Measurements from ENCODE around the gene CFAP58.
A peak's percentile ranks its signal among the peaks of the same experiment; 100 is the strongest.

CFAP58 gene

DNA sequence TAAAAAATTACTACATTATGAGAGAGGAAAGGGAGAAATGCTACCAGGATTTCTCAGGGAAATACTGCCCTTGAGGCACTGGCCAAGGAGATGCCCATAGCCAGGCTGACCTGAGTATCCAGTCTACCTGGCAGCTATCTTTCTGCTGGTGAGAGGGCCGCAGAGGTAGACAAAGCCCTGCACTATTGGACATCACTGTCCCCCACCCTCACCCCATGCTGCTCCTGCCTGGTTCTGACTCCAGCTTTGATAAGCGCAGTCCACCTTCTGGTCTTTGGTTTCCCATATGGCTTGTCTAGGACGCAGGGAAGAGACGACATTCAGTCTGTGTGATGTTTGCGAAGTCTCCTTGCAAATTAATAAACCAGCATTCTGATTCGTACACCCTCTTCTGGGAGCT is 19.1 kb upstream of the CFAP58 start:
- DNase-seq (ENCODE audit: low read depth), result no peak

DNA sequence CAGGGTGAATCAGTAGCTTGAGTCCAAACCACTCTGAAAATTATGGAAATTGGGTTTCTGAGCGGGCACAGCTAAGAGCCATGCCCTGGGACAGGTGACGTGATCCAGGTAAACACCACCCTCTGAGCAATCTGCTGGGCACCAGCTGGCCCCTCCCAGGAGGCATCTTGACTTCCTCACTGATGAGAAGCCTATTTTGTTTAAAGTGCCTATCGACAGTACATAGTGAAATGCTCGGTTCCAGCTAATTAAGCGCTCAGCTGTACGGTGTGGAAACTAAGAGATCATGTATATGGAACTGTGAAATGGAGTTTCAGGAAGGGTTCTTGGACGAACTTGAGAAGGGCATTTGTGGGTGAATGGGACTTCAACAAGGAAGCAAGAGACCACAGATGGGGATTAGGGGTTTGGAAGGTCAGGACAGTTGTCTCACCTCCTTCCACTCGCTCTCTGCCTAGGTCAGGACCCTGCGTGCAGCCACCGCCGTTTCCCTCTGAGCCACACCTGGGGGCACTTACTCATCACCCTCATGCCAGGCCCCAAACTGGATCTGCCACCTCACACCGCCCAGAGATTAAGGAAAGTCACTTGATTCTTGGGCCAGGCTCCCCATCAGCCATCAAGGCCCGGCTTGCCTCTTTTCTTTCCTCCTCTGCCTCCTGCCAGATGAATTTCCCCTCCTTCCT is 18.5 kb upstream of the CFAP58 start:
- DNase-seq (ENCODE audit: low read depth), result no peak

DNA sequence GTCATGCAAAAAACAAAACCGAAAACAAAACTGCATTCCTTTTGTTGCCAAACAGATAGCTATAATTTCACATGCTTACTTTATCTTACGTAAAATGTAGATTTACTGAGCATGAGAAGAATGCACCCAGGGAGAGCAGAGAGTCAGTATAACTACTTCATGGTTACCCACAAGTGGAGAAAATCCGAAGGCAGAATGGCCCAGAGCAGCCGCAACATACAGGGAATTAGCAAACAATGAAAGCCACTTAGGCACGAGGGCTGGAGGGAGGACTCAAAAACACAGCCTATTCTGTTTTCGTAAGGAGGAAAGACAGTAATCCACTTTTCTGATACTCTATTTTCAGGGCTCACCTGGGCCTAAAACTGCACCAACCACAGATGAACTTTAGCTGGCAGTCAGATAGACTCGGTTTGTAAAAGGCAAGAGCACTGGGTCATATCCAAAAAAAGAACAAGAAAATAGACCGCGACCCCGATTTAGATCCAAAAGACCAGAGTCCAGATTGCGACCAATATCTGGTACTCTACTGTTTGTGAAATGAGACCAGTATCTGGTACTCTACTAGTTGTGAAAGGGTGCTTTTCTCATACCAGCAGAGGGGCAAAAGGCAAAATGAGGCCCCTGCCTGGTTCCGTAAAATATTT is 16.7 kb upstream of the CFAP58 start:
- DNase-seq (ENCODE audit: low read depth), result no peak

DNA sequence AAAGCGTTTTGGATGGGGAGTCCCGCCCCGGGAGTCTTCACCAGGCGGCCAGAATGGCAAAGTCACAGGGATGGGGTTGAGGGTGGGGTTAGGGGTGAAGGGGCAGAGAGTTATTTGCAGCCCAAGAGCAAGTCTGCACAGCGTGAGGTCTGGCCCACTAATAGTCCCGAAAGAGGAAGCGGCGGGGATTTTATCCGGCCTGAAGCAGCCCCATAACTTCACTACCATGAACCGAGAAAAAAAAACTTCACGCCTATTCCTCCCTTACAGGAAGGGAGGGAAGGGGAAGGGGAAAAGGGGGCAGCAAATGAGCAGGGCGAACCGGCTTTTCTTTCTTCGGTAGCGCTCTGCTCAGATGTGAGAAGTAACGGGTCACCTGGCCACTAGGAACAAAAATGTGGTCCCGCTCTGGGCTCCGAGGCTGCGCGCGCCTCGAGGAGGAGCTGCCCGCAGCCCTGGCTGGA is 16.1 kb upstream of the CFAP58 start:
- DNase-seq (ENCODE audit: low read depth), result no peak

DNA sequence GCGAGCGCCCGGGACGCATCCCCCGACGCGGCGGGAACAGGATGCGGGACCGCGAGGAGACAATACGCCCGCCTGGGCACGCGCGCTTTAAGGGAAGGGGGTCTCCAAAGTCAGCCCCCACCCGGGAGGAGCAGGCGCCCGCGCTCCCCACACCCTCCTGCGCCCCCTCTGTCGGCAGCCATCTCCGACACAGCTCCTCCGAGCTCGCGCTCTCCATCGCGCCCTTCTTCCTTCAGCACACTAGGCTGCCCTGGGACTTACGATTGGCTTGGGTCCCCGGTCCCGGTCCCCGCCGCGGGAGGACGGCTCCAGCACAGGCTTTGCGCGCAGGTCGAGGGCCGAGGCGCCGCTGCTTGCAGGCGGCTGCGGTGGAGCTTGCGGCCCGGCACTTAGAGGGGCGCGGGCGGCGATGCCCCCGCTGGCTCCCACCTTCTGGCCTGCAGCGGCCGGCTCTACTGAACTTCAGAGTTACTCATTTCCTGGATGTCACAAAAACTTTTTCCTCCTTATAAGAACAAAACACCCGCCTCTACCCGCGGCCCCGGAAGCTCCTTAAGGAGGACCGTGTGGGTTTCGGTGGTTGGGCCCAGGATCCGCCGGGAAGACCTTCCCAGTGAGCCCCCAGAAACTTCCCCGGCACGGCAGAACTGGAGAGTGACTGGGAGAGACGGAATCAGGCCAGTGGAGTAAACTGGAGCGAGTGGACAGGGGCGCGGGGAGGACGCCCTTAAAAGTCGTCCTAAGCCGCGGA is 15.5 kb upstream of the CFAP58 start, which contains the start of gene ITPRIP:
TSS of gene ITPRIP (minus strand) at position 481 of the 751 bp plus-strand sequence. CDS start 22,414 bp downstream, outside the sequence.
- DNase-seq (ENCODE audit: low read depth), result peak; percentile 67

DNA sequence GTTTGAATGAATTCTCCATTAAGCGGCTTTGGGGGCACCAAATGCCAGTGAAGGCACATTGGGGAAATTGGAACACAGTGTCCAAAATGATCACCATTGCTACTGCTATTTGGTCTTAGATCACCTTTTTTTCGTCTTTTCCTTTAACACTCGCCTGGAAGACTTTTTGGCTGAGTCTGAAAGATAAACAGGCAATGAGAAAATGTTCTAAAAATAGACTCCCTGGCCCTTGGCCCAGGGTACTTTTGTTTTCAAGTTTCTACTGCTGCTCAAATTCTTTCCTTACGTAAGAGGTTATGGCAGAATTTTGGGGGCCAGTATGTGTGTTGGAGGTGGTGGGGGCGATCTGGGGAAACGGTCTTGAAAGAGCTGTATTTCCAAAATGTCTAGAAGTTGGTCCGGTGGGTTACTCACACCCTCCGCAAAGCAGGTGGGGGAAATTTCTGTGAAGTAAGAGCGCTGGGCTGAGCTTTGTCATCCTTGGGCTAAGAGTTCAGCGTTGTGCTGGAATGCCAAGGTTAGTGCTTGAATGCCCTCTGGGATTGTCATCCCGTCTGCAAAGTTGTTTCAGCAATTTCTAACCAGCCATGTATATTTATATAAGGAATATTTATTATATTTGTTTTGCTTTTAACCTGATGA is 14.0 kb upstream of the CFAP58 start:
- no peak for DNase-seq (ENCODE audit: low read depth)

DNA sequence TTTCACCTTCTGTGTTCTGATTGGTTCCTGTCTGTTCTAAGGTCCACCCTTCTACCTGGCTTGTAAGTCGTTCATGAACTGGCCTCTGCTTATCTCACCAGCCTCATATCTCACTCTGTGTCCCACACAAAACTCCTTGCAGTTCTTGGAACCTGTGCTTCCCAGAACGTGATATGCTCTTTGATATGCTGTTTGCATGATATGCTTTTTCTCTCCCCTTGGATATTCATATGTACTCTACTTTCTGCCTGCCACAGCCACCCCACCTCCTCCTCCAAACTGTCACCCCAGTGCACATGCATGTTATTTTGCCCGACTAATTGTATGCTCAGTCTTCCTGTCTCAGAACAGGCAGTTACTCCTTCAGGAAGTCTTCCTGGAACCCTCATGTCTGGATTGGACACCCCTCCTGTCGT is 13.5 kb upstream of the CFAP58 start:
- no peak for DNase-seq (ENCODE audit: low read depth)

DNA sequence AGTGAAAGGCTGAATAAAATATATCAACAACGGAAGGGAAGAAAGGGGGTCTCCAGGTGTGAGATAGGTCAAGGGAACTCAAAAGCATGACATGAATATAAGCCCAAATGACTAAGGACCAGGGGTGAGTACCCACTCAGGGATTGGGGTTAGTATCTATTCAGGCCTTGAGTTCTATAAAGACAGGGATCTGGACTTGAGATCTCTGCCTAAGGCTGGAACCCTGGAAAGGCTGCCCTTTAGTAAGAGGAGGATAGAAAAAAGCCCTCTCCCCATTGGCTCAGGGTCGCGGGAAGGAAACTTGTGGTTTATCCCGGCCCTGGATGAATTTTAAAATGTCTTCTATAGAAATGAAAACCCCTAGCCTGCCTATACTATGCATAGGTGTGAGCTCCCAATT is 13.0 kb upstream of the CFAP58 start:
- no peak for DNase-seq (ENCODE audit: low read depth)

DNA sequence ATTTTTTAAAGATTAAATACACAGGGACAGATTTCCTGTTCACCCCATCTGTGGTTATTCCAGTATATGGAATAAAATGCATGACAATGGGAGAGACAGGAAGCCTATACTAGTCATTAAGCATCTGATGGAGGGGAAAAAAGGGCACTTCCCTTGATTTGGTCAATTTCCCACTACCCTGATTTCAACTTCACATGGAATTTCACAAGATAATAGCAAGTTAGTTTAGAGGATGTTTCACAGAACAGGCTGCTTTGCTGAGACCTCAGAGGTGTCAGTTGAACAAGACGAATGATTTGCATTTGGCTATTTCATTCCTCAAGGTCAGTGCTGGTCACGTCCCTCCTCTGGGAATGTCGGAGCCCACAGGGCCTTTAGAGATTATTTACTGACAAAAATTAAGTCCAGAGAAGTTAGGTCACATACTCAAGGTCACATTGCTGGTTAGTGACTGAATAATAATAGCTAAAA is 10.7 kb upstream of the CFAP58 start:
- DNase-seq (ENCODE audit: low read depth), result no peak

DNA sequence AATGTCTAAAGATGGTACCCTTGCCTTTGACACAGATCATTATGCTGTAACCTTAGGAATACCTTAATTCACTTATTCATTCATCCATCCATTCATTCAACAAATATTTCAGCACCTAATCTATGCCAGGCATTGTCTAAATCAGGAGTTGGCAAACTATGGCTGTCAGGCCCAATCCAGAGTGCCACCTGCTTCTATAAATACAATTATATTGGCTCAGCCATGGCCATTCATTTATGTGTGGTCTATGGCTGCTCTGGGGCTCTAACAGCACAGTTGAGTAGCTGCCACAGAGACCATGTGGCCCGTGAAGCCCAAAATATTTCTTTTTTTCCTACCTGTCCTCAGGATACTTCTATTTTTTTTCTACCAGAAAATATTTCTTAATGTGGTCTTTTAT is 9.4 kb upstream of the CFAP58 start:
- no peak for DNase-seq (ENCODE audit: low read depth)

DNA sequence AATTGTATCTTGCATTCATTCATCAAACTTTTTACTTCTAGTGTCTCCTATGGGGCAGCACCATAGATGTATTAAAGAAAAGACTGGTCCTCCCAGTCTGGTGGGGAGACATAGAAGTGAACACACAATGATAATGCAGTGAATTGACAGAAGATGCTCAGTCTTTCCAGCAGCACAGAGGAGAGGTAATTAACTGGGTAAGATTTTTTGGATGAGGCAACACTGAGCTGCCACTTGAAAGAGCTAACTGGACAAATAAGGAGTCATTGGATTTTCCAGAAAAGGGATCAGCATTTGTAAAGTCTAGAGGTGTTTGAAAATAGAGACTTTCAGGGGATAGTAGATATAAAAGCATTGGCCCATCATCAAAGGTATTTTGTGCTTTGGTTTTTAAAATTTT is 8.1 kb upstream of the CFAP58 start:
- no peak for DNase-seq (ENCODE audit: low read depth)

DNA sequence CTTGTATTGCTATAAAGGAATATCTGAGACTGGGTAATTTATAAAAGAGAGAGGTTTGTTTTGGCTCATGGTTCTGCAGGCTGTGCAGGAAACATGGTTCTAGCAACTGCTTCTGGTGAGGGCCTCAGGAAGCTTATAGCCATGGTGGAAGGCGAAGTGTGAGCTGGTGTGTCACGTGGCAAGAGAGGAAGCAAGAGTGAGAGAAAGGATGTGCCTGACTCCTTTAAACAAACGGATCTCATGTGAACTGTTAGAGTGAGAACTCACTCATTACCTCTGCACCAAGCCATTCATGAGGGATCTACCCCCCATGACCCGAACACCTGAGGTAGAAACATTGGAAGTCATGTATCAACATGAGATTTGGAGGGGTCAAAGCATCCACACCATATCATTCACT is 7.7 kb upstream of the CFAP58 start:
- no peak for DNase-seq (ENCODE audit: low read depth)

DNA sequence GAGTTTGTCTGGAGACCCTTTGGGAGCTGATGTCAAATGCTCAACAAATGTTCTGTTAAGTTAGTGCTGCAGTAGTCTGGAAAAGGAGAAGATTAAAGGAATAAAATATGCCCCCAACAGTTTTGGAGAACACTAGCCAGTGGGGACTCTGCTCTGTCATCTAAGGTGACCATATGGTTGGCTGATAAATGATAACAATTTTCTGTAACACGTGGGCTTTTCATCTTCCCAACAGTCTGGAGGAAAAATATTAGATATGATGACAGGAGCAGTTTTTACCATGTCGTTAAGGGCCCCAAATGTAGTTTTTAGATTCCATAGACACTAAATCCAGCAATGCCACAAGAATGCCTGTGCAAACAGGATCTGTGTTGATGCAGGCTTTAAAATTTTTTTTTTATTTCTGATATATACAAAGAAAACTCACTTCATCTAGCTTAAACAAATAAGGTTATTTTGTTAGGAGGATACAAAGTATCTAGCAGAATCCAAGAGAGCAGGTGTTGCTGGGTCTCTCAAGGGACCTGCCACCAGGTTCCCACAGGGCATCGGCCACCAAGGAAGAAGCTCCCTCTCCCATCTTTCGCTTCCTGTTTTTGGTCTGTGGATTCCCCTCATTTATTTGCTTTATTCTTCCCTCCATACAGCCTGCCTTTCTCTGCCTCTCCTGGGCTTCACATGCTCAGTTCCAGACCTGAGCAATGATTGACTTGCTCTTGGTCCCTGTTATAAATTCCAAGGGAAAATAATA is 6.2 kb upstream of the CFAP58 start:
- DNase-seq (ENCODE audit: low read depth), result no peak

DNA sequence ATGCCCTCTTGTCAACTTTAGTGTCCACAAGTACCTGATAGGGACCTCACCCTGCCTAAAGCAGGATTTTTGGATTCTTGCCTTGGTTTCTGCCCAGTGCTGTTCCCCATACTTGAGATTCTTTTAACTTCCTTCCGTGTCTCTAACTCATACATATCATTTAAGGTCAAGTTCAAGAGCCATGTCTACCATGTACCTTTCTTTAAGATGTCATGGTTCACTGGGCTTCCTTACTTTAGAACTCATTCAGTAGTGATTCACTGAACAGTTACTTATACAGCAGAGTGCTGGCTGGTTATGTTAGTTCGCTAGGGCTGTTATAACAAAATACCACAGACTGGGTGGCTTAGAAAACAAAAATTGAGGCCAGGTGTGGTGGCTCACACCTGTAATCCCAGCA is 5.0 kb upstream of the CFAP58 start:
- no peak for DNase-seq (ENCODE audit: low read depth)

DNA sequence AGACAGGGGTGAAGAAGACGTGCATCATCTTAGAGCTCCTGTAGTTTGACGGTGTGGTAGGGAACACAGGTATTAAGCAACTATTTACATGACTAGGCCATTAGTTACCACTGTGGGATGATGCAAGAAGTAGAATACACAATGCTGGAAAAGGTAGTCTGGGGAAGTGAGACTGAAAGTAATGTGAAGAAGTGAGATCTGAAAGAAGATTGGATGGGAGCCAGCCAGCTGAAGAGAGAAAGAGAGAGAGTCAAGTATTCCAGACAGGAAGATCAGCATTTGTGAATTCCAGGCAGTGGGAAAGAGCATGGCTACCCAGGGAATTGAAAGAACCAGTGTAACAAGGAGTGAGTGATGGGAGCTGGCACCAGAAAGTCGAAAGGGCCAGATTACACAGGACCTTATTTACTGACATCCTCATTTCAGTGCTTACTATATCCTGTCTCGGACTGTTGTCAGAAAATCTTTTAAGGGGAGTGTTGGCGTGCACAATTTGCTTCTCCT is 4.0 kb upstream of the CFAP58 start:
- DNase-seq (ENCODE audit: low read depth), result no peak

DNA sequence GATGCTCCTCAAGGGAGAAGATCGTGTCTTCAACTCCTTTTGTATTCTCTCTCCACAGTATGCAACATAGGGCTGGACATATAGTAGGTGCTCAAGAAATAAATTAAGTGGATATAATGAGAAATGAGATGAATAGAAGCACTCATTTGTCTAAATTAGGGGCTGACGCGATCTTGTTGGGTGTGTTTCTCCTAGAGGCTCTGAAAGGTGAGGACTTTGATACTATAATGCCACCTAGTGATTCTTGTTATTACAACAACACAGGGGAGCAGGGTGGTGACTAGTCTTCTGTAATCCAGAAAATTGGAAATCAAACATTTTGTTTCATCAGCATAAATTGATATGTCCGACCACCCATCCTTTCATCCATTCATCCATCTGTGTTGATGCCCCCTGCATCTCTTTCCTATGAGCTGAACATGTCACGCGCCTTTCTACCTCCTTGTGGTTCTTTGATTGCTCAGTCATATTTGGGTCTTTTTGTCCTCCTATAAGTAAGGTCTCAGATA is 3.5 kb upstream of the CFAP58 start:
- DNase-seq (ENCODE audit: low read depth), result no peak

DNA sequence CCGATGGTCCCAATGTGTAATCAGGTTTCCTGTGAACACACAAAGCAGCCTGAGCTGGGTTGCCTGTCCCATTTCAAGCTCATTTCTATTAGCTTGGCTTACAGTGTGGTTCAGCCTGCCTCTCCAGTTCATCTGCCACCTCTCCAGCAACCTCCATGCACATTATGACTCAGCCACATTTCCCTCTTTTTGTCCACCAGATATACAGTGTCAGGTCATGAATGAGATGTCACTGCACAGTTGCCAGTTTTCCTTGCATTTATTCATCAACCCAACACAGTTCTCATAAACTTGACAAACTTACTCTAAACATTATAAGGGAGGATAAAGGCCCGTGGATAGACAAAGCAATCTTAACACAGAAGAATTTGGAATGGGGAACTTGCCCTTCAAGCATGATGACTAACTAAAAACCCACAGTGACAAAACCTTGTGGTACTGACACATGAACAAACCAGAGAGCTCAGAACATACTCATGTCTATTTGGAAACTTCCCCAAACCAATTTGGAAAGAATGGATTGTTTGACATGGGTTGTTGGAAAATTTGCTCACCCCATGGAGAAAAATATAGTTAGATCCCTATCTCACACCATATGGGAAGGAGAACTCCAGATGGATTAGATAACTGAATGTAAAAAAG is 2.5 kb upstream of the CFAP58 start:
- no peak for DNase-seq (ENCODE audit: low read depth)

DNA sequence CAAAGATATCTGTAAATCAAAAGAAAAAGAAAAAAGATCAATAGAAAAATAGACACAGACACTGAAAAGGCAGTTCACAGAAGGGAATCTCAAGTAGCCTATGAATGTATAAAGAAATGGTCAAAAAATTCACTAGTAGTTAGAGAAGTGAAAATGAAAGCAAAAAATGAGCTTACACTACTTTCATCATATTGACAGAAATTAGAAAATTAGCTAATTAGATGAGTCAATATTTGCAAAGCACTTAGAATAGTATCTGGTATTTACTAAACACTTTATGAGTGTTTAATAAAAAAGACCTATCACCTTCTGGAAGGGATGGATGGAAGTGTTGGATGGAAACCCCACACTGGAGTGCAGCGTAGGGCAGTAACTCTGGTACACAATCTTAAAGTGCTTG is 1.7 kb upstream of the CFAP58 start:
- DNase-seq (ENCODE audit: low read depth), result no peak

DNA sequence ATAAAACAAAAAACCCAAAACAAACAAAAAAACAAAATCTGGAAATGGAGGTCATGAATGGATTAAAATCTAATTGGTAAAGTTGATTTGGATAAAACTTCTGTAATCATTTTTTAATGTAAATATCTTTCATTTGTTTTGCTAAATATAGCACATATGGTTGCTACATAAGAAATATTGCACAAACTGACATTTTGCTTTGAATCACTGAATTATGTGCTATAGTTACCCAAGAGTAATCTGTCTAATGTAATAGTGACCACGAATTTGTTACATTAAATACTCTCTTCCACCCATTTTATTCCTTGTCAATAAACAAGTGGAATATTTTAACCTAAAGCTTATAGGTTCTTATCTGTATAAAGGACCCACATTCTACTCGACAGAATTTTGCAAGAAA is 6.2 kb downstream of the CFAP58 start:
- no peak for DNase-seq (ENCODE audit: low read depth)

DNA sequence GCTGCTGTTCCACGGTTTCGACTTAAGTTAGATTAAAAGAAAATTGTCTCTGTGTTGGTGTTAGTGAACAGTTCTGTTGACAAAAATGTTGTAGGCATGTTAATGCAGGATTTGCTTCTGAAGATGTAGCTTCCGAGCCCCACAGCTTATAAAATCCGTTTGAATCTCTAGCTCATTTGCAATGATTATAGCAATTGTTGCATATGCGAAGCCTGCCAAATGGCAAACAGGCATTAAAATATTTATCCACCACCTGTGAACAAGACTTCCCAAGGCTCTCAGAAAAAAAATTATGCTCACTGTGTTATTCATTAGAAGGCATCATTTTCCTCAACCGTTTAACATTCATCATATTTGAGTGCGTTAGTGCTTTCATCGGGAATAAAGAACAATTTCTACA is 14.3 kb downstream of the CFAP58 start:
- no peak for DNase-seq (ENCODE audit: low read depth)

DNA sequence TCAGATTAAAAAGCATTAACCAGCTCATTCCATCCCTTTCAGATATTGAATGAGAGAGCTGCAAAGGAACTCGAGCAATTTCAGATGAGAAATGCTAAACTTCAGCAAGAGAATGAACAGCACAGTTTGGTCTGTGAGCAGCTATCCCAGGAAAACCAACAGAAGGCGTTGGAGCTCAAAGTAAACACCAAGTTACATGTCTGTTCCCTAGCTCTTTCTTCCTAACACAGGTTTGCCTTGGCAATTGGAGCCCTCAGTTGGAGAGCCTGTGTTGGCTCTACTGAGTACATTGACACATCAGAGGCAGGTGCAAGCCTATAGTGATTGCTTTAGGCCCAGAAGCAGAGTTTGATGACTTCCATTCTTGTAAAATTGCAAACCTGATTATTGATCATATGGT is 14.7 kb downstream of the CFAP58 start:
- no peak for DNase-seq (ENCODE audit: low read depth)
